C1 segment of cervical spinal cord (tissue), 14 donors: ENCODE measurements around the gene FLNC.
A peak's percentile ranks its signal among the peaks of the same experiment; 100 is the strongest.

Experiments
- DNase-seq, 14 donors: peaks; one replicate each; lab custom pipeline; 2025; lab: John Stamatoyannopoulos, UW

FLNC gene

DNA sequence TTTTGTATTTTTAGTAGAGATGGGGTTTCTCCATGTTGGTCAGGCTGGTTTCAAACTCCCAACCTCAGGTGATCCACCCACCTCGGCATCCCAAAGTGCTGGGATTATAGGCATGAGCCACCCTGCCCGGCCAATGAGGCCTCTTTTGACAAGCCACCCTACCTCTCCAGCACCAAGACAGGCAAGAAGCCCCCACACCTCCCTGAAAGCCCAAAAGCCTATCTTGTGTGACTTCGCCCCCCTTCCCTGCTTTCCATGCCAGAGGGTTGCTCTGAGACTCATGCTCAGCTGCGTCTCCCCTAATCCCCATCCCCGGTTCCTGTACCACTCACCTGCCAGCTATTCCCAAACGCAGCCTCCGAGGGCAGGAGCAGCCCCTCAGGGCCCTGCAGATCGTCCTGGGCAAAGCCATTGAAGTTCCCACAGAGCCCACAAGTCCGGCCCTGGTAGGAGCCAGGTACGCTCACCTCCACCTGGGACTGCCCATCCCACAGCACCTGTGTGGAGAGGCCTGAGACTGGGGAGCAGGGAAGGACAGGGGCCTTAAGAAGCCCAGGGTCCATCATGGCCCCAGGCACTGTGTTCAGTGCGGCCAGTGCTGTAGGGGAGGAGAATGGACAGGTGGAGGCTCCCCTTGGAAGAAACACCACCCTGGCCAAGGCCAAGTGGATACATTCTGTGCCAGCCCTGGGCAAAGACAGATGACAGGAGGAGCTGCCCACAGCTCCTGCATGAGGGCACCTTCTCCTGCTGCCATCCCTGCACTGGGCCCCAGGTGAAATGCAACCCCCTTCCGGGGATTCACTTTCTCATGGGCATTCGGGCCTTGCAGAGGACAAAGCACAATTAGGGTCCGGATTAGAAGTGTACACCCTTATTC, 48.3 kb downstream of the FLNC start:
- DNase-seq, result peak in 1 of 14 donors; percentile 90

DNA sequence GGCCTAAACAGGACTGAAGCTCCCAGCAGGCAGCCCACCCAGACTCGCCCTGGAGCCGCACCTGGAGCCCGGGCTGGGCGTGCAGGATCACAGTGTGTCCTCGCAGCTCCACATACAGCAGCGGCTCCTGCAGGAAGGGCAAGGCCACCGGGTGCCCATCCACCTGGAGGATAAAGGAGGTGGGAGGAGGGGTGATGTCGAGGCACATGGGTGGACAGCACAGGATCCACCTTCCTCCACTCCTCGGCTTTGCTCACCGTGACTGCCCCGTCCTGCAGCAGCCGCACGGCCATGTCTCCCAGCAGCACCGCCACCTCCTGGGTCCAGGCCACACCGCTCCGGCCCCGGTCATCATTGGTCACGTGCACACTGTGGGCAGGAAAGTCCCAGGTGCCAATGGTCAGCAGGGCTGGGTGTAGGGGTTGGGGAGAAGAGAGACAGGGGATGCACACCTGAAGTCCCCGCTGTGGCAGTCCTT, 49.3 kb downstream of the FLNC start:
- DNase-seq, result peak in 1 of 14 donors; percentile 70

DNA sequence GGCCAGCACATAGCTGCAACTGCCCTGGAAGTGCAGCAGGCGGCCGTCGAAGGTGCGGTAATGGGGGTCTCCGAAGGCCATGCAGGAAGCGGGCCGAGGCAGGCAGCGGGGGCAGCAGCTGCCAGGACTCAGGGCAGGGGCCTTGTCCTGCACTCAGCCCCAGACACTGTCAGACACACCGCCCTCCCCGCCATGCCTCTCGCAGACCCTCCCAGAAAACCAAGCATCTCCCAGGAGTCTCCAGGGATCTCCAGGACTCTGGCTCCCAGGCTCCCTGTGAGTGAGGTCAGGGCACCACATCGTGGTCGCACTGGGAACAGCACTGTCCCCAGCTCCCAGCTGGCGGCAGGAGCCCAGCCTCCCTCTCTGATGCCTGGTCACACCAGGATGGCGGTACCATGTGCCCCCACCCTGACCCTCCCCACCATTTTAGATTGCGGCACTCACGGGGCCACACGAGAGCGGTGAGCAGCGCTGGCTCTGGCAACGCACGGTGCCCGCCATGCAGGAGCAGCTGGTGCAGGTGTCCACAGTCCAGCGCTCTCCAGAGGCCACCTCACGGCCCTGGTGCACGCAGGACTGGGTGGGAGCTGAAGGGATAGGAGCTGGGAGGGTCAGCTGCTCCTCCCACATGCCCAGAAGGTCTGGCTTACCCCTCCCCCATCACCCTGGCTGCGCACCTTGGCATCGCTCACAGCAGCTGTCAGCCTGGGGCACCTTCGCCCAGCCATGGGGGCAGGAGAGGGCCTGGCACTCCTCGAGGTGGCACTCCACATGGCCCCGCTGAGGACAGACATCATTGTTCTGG, 49.9 kb downstream of the FLNC start:
- DNase-seq, result peak in 11 of 14 donors; percentile 13 to 78 (median 33)

DNA sequence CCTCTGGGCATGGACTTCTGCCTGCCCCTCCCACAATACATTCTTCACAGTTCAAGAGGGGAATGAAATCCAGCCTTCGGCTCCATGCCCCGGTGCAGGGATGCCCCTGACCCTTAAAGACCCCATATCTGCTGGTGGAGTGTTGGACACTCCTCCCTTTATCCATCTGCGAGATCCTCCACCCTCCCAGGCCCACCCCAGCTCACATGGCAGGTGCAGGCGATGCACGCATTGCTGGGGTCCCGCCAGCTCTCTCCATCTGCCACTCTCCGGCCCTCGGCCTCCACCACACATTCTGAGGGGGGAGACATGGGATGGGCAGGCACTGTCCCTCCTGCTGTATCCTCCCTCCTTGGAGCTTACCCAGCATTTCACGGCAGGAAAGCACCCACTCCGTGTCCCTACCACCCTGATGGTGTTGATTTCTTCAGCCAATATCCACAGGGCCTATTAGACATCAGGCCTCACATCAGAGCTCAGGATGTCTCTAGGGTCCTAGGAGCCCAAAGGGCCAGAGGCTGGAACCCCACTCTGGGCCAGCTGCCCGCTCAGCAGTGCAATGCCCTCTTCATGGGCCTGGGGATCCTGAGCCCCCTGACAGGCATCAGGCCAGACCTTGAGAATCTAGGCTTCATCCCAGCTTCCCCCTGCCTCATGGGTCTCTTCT, 50.7 kb downstream of the FLNC start:
- DNase-seq, result peak in 1 of 14 donors; percentile 92

DNA sequence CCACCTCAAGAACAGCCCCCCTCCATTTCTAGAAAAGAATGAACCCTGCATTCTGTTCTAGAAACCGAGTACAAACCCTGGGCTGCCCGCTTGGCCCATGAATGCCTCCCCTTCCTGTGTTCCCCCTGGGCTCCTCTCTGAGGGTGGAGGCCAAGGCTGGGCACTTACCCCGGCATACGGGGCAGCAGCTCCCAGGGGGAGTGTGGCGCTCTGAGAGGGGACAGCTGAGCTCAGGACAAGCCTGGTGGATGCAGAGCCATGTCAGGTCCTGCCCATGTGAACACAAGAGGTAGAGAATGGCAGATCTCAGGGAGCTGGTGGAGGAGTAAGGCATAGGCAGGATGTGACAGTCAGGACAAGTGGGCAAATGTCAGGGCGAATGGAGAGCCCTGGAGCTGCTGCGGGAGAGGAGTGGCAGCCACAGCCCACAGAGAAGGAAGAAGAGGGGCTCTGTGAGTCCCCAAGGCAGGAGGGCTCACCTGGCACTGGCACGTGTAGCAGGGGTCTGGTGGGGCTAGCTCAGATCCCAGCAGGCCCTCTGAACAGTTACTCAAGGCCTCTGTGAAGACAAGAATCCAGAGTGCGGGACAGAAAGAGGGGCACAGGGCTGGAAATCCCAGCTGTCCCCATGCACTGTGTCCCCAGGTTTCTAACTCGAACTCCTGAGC, 51.4 kb downstream of the FLNC start:
- DNase-seq, result no peak

GRCh38 chr7:128882134-128882533, 51.9 kb downstream of the FLNC start:
- DNase-seq, result no peak

DNA sequence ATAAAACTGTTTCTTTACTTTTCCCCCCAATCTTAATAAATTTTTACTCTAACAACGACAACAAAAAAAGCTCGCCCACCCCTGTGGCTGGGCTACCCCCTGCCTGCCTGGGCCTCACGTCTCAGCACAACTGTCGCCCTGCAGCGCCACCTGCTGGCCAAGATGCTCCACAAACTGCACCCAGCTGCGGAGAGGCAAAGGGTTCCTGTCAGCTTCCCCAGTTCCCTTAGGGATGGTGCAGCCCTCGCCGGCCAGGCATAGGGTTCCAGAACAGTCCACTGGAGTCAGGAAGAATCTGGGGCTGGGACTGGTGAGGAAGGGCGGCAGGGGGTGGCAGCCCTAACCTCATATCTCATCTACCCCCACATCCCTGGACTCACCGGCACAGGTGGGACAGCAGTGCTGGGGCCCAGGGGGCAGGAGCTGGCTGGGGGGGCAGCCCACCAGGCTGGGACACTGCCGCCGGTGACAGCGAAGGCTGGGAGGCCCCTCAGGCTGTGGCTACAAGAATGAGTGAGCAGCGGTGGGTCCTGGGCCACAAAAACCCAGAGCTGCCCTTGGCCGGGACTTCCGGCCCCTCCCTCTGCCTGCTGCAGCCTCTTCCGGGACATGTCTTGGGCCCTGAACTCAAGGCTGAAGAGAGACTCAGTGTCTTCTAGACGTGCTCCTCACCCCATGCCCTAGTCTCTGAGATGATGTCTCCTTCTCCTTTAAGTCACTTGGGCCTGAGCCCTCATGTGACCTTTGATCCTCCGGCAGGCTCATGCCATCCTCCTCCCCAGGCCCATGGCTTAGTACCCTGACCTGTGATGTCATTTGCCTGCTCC, 53.6 kb downstream of the FLNC start:
- peak in 12 of 14 donors; percentile 16 to 79 (median 42) for DNase-seq

DNA sequence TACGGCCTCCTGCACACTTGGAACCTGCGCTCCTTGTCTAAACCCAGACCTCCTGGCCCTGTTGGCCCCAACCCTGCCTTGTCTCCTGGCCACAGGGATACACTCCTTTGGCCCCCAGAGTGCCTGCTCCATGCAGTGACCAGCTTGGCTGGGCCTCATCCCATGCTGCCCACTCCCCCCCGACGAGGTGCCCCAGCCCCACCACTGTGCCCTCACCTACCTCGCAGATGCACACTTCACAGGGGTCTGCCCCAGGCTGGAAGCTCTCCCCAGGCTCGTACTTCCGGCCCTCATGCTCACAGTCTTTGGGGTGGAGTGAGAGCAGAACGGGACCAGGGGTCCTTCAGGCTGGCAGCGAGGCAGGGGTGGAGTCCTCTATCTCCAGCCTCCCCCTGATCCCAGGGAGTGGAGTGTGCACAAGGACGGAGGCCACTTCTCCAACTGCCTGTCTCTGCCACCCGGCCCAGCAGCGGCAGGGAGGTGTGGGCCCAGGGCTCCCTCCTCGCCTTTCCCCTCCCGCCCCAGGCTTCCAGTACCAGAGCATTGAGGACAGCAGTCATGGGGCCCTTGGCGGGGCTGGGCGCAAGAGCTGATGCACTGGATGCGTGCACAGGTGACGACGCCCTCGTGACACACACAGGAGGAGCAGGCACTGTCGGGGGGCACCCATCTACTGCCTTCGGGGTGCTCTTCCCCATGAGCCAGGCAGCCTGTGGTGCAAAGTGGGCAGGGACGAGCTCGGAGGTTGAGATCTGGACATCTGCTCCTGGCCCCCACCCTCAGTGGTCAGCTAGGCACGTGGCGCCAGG, 54.6 kb downstream of the FLNC start:
- DNase-seq, result no peak

GRCh38 chr7:128885370-128886187, 55.4 kb downstream of the FLNC start:
- no peak for DNase-seq

DNA sequence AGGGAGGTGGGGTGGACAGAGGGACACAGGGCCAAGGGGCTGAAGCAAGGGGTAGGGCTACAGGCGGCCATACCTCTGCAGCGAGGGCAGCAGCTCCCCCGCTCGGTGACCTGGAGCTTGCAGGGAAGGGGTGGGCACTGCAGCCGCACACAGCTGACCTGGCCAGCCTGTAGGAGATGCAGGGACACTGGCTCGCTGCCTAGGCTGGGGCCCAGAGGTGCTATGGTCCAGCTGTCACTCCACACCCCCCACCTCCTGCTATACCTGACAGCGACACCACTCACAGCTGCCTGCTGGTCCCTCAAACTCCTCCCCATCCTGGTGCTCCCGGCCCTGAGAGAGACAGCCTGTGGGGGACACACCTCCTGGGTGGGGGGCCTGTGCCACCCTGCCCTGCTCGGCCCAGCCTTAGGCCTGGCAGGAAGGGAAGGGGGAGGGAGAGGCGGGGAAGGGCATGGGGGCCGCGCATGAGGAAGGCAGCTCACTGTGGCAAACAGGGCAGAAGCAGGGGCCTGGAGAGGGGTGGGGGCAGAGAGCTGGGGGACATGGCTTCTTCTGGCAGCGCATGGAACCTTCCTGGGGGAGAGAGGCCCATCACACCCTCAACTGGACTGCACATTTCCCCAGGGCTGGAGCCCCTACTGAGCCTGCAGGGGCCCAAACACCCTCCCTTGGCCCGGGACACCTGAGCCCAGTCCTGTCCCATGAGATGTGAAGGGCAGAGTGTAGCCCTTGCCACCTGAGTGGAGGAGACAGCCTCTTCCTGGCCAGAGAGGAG, 56.4 kb downstream of the FLNC start:
- no peak for DNase-seq

DNA sequence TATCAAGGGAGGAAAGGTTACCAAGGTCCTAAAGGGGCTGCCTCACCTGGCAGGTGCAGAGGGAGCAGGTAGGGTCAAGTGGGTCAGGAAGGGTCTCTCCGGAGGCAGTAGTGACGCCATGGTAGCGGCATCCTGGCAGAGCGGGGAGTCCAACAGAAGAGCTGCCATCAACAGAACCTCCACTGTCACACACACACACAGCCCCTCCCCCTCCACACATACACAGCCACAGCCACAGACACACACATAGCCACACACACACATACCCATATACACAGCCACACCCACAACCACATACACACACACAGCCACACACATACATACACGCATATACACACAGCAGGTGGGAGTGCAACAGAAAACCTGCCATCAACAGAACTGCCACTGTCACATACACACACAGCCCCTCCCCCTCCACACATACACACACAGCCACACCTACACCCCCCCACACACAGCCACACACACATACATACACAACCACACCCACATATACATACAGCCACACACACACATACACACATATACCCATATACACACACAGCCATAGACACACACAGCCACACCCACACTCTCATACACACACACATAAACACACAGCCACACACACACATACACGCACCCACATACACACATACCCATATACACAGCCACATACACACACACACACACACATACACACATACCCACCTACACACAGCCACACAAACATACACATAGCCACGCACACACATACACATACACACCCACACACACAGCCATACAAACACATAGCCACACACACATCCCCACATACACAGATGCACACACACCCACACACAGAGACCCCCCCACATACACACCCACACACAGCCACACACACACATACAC, 57.2 kb downstream of the FLNC start:
- DNase-seq, result no peak

DNA sequence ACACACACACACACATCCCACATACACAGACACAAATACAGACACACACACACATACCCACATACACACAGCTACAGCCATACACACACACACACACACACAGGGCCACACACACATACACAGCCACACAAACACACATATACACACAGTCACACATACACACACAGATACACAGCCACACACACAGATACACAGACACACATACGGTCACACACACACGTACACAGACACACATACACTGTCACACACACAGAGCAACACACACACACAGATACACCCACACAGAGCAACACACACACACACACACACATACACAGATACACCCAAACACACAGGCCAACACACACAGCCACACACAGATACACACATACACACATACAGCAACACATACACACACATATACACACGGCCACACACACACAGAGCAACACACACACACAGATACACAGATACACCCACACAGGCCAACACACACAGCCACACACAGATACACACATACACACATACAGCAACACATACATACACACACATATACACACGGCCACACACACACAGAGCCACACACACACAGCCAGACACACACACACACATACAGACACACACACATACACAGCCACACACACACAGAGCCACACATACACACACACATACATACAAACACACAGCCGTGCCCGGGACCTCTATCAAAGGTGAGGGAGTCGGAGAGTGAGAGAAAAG, 58.0 kb downstream of the FLNC start:
- no peak for DNase-seq

GRCh38 chr7:128888756-128889095, 58.5 kb downstream of the FLNC start:
- no peak for DNase-seq

- DNase-seq, result no peak
These were observed 58.9 kb downstream of the FLNC start for GRCh38 chr7:128889121-128889520.

DNA sequence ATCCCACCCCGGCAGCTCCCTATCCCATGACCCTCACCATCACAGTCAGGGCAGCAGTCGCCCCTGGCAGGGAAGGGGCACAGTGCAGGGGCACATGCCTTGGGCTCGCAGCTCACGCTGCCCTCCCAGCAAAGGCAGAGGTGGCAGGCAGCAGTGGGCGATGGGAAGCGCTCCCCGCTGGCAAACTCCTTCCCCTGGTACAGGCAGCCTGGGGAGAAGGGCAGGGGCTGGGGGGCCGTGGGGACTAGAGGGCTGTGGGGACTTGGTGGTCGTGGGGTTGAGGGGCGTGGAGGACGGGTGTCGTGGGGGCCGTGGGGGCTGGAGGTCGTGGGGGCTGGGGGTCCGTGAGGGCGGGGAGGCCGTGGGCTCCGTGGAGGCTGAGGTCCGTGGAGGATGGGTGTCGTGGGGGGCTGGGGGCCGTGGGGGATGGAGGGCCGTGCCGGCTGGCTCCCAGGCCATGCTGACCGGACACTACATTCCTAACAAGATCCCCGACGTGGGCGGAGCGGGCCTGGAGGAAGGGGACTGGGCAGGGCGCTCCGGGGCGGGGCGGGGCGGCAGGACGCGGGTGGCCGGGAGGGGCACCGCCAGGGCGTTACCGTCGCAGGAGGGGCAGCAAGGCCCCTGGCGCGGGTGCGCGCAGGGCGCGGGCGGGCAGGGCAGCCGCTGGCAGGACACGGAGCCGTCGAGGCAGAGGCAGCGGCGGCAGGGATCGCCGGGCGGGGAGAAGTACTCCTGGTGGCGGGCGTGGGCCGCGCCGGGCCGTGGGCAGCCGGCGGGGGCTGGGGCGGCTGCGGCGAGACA, 60.3 kb downstream of the FLNC start:
- DNase-seq, result no peak
